GM12874 (cell line): Measurements from ENCODE around the gene STMP1.

Experiments
- CTCF ChIP-seq: IDR thresholded peaks from 2 replicates; pipeline ENCODE4 v1.5.1; 2011; ENCODE audit warnings: low read depth, mild to moderate bottlenecking, control low read depth, low read length, moderate library complexity; ENCODE audit not compliant: insufficient read depth

The STMP1 gene

DNA sequence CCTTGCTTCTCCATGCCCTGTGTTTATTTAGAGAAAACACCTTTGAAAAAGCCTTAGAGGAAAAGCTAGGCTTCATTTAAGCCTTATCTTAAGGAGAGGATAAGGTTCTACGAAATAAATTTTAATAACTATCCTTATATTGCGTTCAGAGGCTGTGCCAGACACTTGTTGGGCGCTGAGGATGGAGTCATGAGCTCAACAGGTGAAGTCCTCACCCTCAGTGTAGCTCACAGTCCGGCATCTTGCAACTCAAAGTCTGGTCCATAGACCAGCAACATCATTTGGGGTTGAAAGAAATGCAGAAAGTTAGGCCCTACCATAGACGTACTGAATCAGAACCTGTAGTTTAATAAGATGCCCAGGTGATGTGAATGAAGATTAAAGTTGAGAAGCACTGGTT lies 3.8 kb upstream of the STMP1 start:
- TF ChIP-seq CTCF = no peak

DNA sequence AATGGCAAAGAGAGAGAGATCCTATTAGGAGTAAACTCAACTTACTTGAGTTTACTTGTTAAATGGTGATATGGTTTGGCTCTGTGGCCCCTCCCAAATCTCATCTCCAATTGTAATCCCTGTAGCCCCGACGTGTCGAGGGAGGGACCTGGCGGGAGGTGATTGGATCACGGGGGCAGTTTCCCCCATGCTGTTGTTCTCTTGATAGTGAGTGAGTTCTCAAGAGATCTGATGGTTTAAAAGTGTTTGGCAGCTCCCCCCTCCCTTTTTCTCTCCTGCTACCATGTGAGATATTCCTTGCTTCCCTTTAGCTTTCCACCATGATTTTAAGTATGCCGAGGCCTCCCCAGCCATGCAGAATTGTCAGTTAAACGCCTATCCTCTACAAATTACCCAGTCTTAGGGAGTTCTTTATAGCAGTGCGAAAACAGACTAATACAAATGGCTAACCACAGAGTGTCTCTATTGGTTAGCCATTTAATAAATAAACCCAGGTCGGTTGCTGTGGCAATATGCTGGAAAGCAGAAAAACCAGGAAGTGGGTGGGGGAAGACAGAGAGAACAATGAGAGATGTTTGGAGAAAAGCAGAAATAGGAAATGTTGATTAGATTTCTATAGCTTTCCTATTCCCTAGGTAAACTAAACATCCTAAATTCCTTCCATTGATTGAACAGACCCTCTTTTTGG lies 3.0 kb upstream of the STMP1 start:
- no peak for TF ChIP-seq CTCF

GRCh38 chr7:135661311-135662122 lies 797 bp upstream of the STMP1 start:
- no peak for TF ChIP-seq CTCF

- TF ChIP-seq CTCF = no peak
Measured at GRCh38 chr7:135662123-135662372, 266 bp upstream of the STMP1 start.

- no peak for TF ChIP-seq CTCF
Measured at GRCh38 chr7:135664046-135664589, 1.8 kb downstream of the STMP1 start.

DNA sequence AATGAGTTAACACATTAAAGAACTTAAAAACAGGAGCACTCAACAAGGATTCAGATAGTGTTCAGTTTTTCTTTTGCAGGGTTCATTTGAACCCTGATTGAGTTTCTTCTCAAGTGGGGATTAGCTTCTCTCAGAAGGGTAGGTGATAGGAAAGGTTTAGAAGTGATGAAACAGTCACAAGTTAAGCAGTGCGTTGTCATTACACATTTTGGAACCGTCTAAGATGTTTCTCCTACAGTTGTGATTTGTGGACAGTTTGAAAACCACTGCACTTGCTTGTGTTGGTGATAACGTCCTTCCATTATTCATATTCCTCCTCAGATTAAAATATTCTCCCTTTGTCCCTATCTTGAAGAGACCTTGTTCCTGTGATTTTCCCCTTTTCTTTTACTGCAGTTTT lies 2.7 kb downstream of the STMP1 start:
- no peak for TF ChIP-seq CTCF

DNA sequence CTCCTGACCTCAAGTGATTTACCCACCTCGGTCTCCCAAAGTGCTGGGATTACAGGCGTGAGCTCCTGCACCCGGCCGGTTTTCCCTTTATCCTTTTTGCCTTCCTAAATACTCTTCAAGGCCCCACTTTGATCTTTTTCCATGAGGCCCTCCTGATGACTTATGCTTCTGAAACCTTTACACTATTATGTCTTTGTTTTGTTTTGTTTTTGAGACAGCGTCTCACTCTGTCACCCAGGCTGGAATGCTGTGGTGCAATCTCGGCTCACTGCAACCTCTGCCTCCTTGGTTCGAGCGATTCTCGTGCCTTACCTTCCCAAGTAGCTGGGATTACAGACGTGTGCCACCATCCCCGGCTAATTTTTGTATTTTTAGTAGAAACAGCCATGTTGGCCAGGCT lies 3.8 kb downstream of the STMP1 start:
- TF ChIP-seq CTCF = no peak
